SK-N-SH (cell line): ENCODE measurements around the gene THOC2. TPM values are rescaled to one million over a fixed set of nuclear protein-coding genes. Genes with fewer than 3 reads are reported as not detected.

ENCODE experiments used
- CTCF ChIA-PET: fragments of 300-600, 350-600 bp; formaldehyde crosslinking; extraction: SDS; loops from one replicate; lab custom pipeline; 2021; lab: Yijun Ruan, JAX
- POLR2A ChIA-PET: fragments of 350-600 bp; sonication (Branson Sonifier 250); formaldehyde crosslinking; extraction: SDS; loops from one replicate; lab custom pipeline; 2020; ENCODE audit warnings: antibody characterized with exemption, inconsistent platforms; lab: Yijun Ruan, JAX
- DNase-seq: peaks from one replicate; pipeline ENCODE4 v3.0.0; 2012
- H2AFZ ChIP-seq: fragments of 200-600 bp; sonication (generic); 2 replicates; pipeline ENCODE4 v1.8.1; 2016; ENCODE audit warnings: antibody characterized with exemption, mild to moderate bottlenecking, low read depth
- H3F3A ChIP-seq: fragments of 200-600 bp; sonication (generic); replicated peaks from 2 replicates; pipeline ENCODE3; 2016; ENCODE audit warnings: antibody characterized with exemption, mild to moderate bottlenecking; ENCODE audit not compliant: insufficient read depth
- H3K27ac ChIP-seq, 2 experiments: fragments of 200-500 bp in 1 of 2; fragments of 200-600 bp in 1 of 2; sonication (Bioruptor generic) in 1 of 2; sonication (generic), shearing (Covaris generic) in 1 of 2; 2 replicates each; pipeline versions ENCODE4 v1.5.1 to v1.6.1; 2014 to 2016; ENCODE audit warnings: low read depth in 2 of 2, inconsistent platforms in 1 of 2, low read length in 1 of 2, mild to moderate bottlenecking in 1 of 2, mixed read lengths in 1 of 2
- H3K27me3 ChIP-seq: fragments of 200-600 bp; sonication (generic), shearing (Covaris generic); 2 replicates; pipeline ENCODE4 v1.6.1; 2016; ENCODE audit warnings: mixed run types; ENCODE audit not compliant: insufficient read depth
- H3K36me3 ChIP-seq, 2 experiments: fragments of 200-500 bp in 1 of 2; fragments of 200-600 bp in 1 of 2; sonication (Bioruptor generic) in 1 of 2; sonication (generic) in 1 of 2; replicated peaks in 1 of 2; 2 replicates each; pipeline versions ENCODE3 to v1.5.1; 2014 to 2016; ENCODE audit warnings: low read length in 1 of 2, mild to moderate bottlenecking in 1 of 2; ENCODE audit not compliant: insufficient read depth in 2 of 2, control insufficient read depth in 1 of 2
- H3K4me1 ChIP-seq, 2 experiments: fragments of 200-500 bp in 1 of 2; fragments of 200-600 bp in 1 of 2; sonication (Bioruptor generic) in 1 of 2; sonication (generic), shearing (Covaris generic) in 1 of 2; 2 replicates each; pipeline versions ENCODE4 v1.5.1 to v1.6.1; 2014 to 2016; ENCODE audit warnings: low read depth in 1 of 2, low read length in 1 of 2, mixed run types in 1 of 2; ENCODE audit not compliant: insufficient read depth in 2 of 2, control insufficient read depth in 1 of 2
- H3K4me2 ChIP-seq: fragments of 200-600 bp; sonication (generic), shearing (Covaris generic); 2 replicates; pipeline ENCODE4 v1.6.1; 2017; ENCODE audit warnings: mixed run types
- H3K4me3 ChIP-seq, 2 experiments: fragments of 200-500 bp in 1 of 2; fragments of 200-600 bp in 1 of 2; sonication (Bioruptor generic) in 1 of 2; sonication (generic), shearing (Covaris generic) in 1 of 2; 2 replicates each; pipeline versions ENCODE4 v1.5.1 to v1.8.1; 2014 to 2016; ENCODE audit warnings: low read depth in 2 of 2, inconsistent platforms in 1 of 2, low read length in 1 of 2, mild to moderate bottlenecking in 1 of 2, mixed read lengths in 1 of 2, moderate library complexity in 1 of 2
- H3K79me2 ChIP-seq: fragments of 200-600 bp; sonication (generic); 2 replicates; pipeline ENCODE4 v1.8.1; 2017; ENCODE audit warnings: mild to moderate bottlenecking; ENCODE audit not compliant: insufficient read depth
- H3K9ac ChIP-seq: fragments of 200-600 bp; sonication (generic); 2 replicates; pipeline ENCODE4 v1.6.1; 2017; ENCODE audit warnings: mixed run types
- H3K9me2 ChIP-seq: fragments of 200-600 bp; sonication (generic); 2 replicates; pipeline ENCODE4 v1.6.1; 2017; ENCODE audit warnings: mixed run types
- H3K9me3 ChIP-seq: fragments of 200-600 bp; sonication (generic); 2 replicates; pipeline ENCODE4 v1.6.1; 2017; ENCODE audit warnings: mixed run types, mild to moderate bottlenecking, moderate library complexity
- H4K20me1 ChIP-seq: fragments of 200-600 bp; sonication (generic); 2 replicates; pipeline ENCODE4 v1.6.1; 2017; ENCODE audit warnings: mild to moderate bottlenecking, mixed run types; ENCODE audit not compliant: insufficient read depth
- CHD2 ChIP-seq: fragments of 150-350 bp; IDR thresholded peaks from 2 replicates; pipeline ENCODE4 v1.6.1; 2018; ENCODE audit warnings: low read length; ENCODE audit not compliant: partially characterized antibody
- ELF1 ChIP-seq: IDR thresholded peaks from 2 replicates; pipeline ENCODE4 v1.4.0; 2012
- FOXM1 ChIP-seq: IDR thresholded peaks from 2 replicates; pipeline ENCODE4 v1.4.0; 2012; ENCODE audit warnings: low read depth, mild to moderate bottlenecking
- GATA2 ChIP-seq: sonication (generic); formaldehyde crosslinking; IDR thresholded peaks from 2 replicates; pipeline ENCODE4 v1.5.0; 2020; ENCODE audit warnings: mild to moderate bottlenecking, missing genetic modification reagents
- MAX ChIP-seq: IDR thresholded peaks from 2 replicates; pipeline ENCODE4 v1.4.0; 2012; ENCODE audit warnings: low read depth
- MXI1 ChIP-seq: IDR thresholded peaks from 2 replicates; pipeline ENCODE4 v1.6.1; 2012; ENCODE audit warnings: mild to moderate bottlenecking, low read depth, low read length, improper control_type of control experiment
- NFIC ChIP-seq: IDR thresholded peaks from 2 replicates; pipeline ENCODE4 v1.4.0; 2012; ENCODE audit warnings: borderline replicate concordance
- RAD21 ChIP-seq: IDR thresholded peaks from 2 replicates; pipeline ENCODE4 v1.6.1; 2012; ENCODE audit warnings: mild to moderate bottlenecking, low read length
- RCOR1 ChIP-seq: fragments of 150-350 bp; IDR thresholded peaks from 2 replicates; pipeline ENCODE4 v1.6.1; 2017; ENCODE audit warnings: antibody characterized with exemption, low read length
- RXRA ChIP-seq: IDR thresholded peaks from 2 replicates; pipeline ENCODE4 v1.4.0; 2012; ENCODE audit warnings: low read depth, mild to moderate bottlenecking, borderline replicate concordance
- SIN3A ChIP-seq: IDR thresholded peaks from 2 replicates; pipeline ENCODE4 v1.6.1; 2012; ENCODE audit warnings: low read depth, mild to moderate bottlenecking, low read length, moderate library complexity, borderline replicate concordance
- SMC3 ChIP-seq: IDR thresholded peaks from 2 replicates; pipeline ENCODE4 v1.6.1; 2012; ENCODE audit warnings: low read depth, low read length, improper control_type of control experiment
- TCF12 ChIP-seq: IDR thresholded peaks from 2 replicates; pipeline ENCODE4 v1.4.0; 2012
- USF1 ChIP-seq: IDR thresholded peaks from 2 replicates; pipeline ENCODE4 v1.4.0; 2012; ENCODE audit warnings: low read depth, borderline replicate concordance
- YY1 ChIP-seq: IDR thresholded peaks from 2 replicates; pipeline ENCODE4 v1.4.0; 2012; ENCODE audit warnings: low read depth, mild to moderate bottlenecking
- ZBTB33 ChIP-seq: IDR thresholded peaks from 2 replicates; pipeline ENCODE4 v1.4.0; 2012; ENCODE audit warnings: low read depth, borderline replicate concordance
- WGBS: methylation state at CpG from one replicate; pipeline ENCODE4 v1.1.6; 2017; ENCODE audit warnings: low lambda C conversion rate; 5-methylcytosine and 5-hydroxymethylcytosine counted together
- polyA plus RNA-seq, 3 experiments: library from polyadenylated mRNA; depleted of rRNA; stranded (reverse); fragments of >200 nt; gene quantifications; 2 replicates each; pipeline ENCODE4 v1.2.3, GENCODE V29; 2012
- TF ChIP-seq, protein P1 (sequence below): IDR thresholded peaks from 2 replicates; pipeline ENCODE4; 2012
- TF ChIP-seq, protein P2 (sequence below): fragments of 150-350 bp; IDR thresholded peaks from 2 replicates; pipeline ENCODE4 v1.6.1; 2016; ENCODE audit warnings: mild to moderate bottlenecking, low read depth, low read length

The THOC2 gene
- polyA plus RNA-seq, 1 of the 3 experiments (the other 2 are of a cell fraction): 26.7 TPM

- no peak overlapping the region for H3K27ac ChIP-seq
- H3K4me1 ChIP-seq: no peaks in the 10 kb centered on the region
- H2AFZ ChIP-seq: no peak overlapping the region
- DNase-seq: no peak
- no peaks in the 10 kb centered on the region for H4K20me1 ChIP-seq
- H3K27me3 ChIP-seq: no peaks in the 10 kb centered on the region
- POLR2A ChIA-PET: no interaction called here
- H3K4me2 ChIP-seq: no peak overlapping the region
- no peaks in the 10 kb centered on the region for H3K36me3 ChIP-seq
- no peak overlapping the region for H3K4me3 ChIP-seq
- CTCF ChIA-PET: no interaction called here
- H3K9me2 ChIP-seq: no peaks in the 10 kb centered on the region
- no peak overlapping the region for H3K9ac ChIP-seq
- TF ChIP-seq FOXM1 (no peak), YY1 (no peak), SIN3A (no peak), ZBTB33 (no peak), MXI1 (no peak)
- no peaks in the 10 kb centered on the region for H3K9me3 ChIP-seq
- H3K79me2 ChIP-seq: no peaks in the 10 kb centered on the region
- H3F3A ChIP-seq: peaks cover 5% of the 10 kb centered on the region
- WGBS: 44% methylated on average over 3 of the region's 3 CpGs
Observed at GRCh38 chrX:123739474-123739873, 6.6 kb upstream of the THOC2 start.

GRCh38 chrX:123738378-123738940 is 5.6 kb upstream of the THOC2 start:
- Histone ChIP-seq H3K4me3 (no peak overlapping the region), H3K9me2 (no peaks in the 10 kb centered on the region), H3K4me2 (no peak overlapping the region), H2AFZ (no peak overlapping the region), H3K9ac (no peak overlapping the region), H3K36me3 (no peaks in the 10 kb centered on the region), H4K20me1 (no peaks in the 10 kb centered on the region), H3K79me2 (no peaks in the 10 kb centered on the region), H3K27ac (no peak overlapping the region), H3K27me3 (no peaks in the 10 kb centered on the region), H3F3A (peaks cover 5% of the 10 kb centered on the region), H3K4me1 (no peaks in the 10 kb centered on the region), H3K9me3 (no peaks in the 10 kb centered on the region)
- no peak for DNase-seq
- POLR2A ChIA-PET: no interaction called here
- CTCF ChIA-PET: no interaction called here
- TF ChIP-seq SMC3 (no peak), RCOR1 (no peak), MXI1 (no peak), RAD21 (no peak), GATA2 (CRISPR knock-in tag) (no peak), NFIC (no peak), RXRA (no peak), MAX (no peak), CHD2 (no peak), TCF12 (no peak), ELF1 (no peak), SIN3A (no peak), FOXM1 (no peak), USF1 (no peak)
- TF ChIP-seq, protein P1, sequence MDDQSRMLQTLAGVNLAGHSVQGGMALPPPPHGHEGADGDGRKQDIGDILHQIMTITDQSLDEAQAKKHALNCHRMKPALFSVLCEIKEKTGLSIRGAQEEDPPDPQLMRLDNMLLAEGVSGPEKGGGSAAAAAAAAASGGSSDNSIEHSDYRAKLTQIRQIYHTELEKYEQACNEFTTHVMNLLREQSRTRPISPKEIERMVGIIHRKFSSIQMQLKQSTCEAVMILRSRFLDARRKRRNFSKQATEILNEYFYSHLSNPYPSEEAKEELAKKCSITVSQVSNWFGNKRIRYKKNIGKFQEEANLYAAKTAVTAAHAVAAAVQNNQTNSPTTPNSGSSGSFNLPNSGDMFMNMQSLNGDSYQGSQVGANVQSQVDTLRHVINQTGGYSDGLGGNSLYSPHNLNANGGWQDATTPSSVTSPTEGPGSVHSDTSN: no peak
- TF ChIP-seq, protein P2, sequence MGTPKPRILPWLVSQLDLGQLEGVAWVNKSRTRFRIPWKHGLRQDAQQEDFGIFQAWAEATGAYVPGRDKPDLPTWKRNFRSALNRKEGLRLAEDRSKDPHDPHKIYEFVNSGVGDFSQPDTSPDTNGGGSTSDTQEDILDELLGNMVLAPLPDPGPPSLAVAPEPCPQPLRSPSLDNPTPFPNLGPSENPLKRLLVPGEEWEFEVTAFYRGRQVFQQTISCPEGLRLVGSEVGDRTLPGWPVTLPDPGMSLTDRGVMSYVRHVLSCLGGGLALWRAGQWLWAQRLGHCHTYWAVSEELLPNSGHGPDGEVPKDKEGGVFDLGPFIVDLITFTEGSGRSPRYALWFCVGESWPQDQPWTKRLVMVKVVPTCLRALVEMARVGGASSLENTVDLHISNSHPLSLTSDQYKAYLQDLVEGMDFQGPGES: no peak
- 67% methylated on average over 10 of the region's 10 CpGs for WGBS
